HG03354 (cell line): Measurements from ENCODE around the gene BORCS8.
A peak's percentile ranks its signal among the peaks of the same experiment; 100 is the strongest.

Experiments
- ATAC-seq: cut with Tn5 transposase; IDR thresholded peaks from one replicate; pipeline ENCODE4 v1.9.1; 2021; ENCODE audit warnings: mild to moderate bottlenecking; ENCODE audit not compliant: unreplicated experiment, poor library complexity, severe bottlenecking

BORCS8 gene

DNA sequence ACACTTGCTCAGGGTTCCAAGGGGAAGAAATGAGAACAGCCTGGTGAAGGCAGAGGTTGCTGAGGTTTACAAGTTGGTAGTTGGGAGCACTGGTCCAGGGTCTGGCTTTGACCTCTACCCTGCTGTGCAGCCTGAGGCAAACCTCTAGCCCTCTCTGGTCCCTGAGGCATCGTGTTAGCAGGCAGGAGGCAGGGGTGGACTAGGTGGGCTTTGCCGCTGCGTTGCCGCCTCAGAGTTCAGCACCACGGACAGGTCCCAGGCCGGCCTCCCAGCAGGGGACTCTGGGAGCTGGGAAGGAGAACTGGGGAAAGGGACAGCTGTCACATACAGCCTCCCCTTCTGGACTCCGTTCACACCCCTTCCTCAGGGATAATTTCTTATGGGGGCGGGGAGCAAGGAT is 22.9 kb upstream of the BORCS8 start:
- no peak for ATAC-seq

DNA sequence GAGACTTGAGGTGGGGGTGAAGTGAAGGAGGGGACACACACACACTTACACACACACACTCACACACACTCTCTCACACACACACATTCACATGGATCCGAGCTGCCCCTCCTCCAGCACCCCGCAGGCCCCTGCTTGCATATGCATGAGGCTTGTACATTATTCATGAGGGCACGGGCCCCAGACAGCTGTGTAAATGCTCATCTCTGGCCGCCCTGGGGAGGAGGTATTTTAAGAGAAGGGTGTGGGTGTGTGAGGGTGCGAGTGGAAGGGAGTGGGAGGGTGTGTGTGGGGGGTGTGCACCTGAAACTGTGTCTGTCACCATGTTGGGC is 22.2 kb upstream of the BORCS8 start:
- no peak for ATAC-seq

DNA sequence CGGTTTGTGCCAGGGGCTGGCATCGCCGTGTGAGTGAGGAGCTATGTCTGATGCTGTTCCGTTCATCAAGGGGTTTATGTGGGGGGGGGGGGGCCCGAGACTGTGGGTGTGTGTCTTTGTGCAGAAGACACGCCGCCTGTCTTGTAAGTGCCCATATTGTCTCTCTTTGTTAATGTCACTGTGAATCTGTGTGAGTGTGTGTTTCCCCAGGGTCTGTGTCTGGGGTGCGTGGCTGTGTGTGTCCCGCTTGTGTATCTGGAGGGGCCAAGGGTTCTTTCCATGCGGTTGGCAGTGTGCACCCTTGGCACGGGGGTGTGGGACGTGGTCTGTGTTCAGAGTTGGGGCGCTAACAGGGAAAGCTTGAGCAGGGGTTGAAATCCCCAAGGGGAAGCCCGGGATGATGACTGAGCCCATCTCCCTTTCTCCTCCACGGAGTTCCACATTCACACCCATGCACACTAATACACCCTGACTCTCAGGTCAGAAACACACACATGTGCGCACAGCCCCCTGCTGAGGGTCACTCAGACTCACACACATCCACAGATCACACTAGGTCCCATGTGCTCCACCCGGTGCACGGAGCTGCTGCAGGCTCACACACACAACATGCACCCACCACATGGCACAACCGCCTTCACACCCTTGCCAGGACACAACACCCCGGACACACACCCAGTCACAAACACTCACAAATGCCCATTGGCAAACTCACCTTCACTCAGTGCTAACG is 21.6 kb upstream of the BORCS8 start:
- ATAC-seq = no peak

DNA sequence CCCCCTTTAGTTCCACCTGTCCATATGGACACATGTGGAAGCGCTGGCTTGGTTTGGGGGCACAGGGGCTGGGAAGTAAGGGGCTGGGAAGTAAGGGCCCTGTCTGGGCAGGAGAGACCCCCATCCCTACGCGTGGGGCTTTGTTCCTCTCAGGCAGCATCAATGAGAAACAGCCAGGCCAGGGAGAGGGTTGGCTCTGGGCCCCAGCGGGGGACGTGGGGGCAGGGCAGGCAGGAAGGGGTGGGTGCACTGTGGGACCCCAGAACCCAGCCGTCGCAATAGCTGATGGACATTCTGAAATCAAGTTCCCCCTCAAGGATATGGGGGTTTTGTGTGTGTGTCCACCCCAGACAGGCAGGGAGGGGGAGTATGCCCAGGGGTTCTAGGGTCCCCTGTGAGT is 21.0 kb upstream of the BORCS8 start:
- ATAC-seq = no peak

DNA sequence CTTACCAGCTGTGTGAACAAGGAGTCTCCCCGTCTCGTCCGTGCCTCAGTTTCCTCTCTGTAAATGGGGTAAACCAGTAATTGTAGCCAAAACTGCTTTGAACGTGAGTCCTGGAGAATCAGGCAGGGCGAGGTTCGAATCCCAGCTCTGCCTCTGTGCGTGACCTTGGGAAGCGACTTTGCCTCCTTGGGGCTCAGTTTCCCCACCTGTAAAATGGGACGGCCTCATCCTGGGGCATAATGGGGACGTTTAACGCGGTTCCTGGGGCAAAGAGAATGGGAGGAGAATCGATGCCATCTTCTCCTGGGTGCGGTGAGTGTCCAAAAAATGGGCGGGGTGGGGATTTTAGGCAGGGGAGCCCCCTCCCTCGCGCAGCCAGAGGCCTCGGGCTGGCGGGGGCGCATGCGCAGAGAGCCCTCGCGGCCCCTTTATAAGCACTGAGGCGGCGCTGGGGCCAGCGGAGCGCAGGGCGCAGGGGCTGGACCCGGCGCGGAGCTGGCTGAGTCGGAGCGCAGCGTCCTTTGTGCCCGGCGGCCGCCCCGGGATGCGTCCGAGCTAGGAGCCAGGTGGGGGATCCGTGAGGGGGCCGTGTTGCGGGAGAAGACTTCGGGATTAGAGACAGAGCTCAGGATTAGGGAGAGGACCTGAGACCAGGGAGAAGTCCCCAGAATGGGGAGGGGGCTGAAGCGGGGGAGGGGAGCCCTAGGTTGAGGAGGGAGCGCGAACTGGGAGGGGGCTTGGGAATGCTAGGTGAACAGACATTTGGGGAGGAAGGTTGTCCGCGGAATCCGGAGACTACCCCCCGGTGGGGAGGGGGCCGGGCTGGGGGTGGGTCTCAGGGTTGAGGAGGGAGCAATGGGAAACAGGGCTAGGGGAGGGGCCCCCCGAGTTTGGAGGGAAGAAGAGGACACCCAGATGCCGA is 19.8 kb upstream of the BORCS8 start, which contains the start of gene NCAN:
NCAN (plus strand) TSS at position 460 of the 922 bp plus-strand sequence. CDS start 4,996 bp downstream, outside the sequence.
- no peak for ATAC-seq

DNA sequence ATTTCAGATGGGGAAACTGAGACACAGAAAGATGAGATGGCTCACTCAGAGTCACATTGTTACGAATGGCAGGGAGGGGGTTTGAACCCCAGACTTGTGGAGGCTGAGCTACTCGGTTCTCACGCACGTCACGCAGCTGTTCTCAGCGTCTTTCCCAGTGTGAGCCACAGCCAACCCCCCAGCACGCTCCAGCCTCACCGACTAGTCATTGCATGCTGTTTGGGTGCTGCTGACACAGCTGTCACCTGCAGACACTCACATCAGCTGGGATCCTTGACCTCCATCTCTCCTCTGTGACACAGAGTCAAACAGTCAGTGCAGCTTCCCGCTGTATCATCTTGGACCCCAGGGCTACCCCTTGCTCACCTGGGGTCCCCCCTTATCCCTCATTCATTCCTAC is 17.4 kb upstream of the BORCS8 start:
- no peak for ATAC-seq

GRCh38 chr19:19207637-19208572 is 16.0 kb upstream of the BORCS8 start:
- ATAC-seq = no peak

GRCh38 chr19:19206938-19207337 is 15.0 kb upstream of the BORCS8 start:
- ATAC-seq = no peak

GRCh38 chr19:19205416-19206410 is 13.8 kb upstream of the BORCS8 start:
- no peak for ATAC-seq

GRCh38 chr19:19204181-19204580 is 12.2 kb upstream of the BORCS8 start:
- ATAC-seq = no peak

- peak; percentile 74 for ATAC-seq
These were observed 11.3 kb upstream of the BORCS8 start, which contains the start of gene NR2C2AP for GRCh38 chr19:19203012-19203856. TSS of gene NR2C2AP (minus strand) at chr19:19203414. CDS start at chr19:19203060, 354 bp downstream.

DNA sequence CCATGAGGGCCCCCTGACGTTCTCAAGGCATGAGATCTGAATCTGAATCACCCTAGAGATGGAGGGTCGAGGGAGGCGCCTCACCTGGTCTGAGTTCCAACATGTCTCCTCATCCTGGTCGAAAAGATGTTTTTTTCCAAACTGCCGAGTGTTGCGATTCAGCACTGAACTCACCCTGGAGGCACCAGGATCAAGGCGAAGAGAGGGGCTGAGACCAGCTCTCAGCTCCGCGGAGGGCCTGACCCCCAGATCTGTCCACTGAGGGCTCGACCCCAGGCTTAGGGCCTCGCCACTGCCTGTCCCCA is 10.7 kb upstream of the BORCS8 start:
- peak; percentile 17 for ATAC-seq

DNA sequence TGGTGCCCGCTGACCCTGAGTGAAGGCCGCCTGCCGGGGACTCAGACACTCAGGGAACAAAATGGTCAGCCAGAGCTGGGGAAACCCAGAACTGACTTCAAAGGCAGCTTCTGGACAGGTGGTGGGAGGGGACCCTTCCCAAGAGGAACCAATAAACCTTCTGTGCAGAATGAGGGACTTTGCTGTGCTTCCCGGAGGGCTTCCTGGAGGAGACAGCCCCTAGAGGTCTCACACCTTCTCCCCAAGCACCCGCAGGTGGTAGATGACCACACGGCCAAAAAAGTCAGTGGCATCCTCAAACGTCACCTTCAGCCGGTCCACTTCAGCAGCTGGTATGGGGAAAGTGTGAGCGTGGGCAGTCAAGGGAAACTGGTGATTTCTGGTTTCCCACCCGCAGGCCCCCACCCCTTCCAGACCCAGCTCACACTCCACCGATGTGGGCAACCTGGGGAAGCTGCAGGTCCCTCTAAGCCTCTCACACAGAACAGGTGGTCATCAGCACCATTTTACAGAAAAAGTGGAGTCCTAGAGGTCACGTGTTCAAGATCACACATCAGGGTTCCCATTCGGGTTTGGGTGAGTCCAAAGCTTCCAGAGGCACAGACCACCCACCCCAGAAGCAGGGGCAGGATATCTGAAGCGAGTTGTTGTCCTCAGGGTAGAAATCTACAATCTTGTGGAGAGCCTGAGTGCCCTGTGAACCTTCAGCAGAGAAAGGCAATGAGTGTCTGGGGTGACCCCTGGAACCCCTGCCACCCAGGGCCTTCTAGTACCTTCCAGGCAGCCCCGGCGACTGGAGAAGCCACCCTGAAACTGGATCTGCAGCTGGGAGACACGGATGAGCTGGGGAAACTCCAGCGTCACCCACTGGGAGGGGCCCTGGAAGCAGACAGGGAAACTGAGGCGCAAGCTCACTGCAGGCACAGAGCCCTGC is 10.0 kb upstream of the BORCS8 start:
- ATAC-seq = no peak

- ATAC-seq = no peak
These were observed 2.0 kb upstream of the BORCS8 start for GRCh38 chr19:19193926-19194325.

DNA sequence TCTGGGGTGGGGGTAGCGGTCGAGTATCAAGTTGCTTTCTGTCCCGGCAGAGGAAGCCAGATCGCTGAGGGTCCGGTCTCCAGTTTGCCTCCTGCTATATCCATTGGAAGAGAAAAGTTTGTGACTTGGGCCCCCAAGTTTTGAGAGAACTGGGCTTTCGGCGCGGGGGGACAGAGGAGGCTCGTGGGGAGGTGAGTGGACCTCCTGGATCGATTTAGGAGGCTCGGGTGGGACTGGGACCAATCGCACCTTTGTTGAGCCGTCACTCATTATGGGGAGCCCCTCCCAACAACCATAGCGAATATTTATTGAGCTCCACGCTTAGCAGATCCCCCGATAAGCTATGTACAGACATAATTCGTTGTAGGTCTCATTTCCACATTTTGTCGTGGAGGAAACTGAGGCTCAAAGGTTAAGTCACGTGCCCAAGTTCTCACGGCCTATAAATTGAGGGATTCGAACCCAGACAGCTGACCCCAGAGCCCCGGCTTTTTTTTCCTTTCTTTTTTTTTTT is 1.0 kb upstream of the BORCS8 start:
- peak; percentile 1 for ATAC-seq

DNA sequence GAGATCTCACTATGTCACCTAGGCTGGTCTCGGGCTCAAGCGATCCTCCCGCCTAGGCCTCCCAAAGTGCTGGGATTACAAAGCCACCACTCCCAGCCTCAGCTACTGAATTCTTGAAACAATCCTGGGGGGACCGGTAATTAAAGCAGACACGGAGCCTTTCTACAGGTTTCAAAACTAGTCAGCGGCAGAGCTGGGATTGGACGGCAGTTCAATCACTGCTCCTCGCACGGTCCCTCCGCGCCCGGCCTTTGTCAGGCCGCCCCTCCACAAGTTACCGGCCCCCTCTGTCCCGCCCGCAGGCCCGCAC is 229 bp downstream of the BORCS8 start:
- peak; percentile 13 for ATAC-seq

DNA sequence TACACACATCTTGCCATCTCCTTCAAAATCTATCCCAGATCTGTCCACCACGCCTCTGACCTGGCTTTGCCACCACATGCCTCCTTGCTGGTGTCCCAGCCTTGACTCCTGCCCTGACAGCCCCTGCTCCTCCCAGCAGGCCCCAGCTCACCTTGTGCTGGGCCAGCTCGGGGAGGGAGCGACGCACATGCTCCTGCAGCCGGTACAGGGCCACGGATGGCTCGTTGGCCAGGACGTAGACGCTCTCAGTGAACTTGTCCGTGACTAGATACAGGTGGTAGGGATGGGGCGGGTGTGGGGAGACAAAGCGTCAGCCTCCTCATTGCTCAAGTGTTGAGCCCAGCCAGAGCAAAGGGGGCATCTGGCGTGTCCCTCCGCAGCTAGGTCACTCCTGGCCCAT is 5.2 kb downstream of the BORCS8 start:
- ATAC-seq = no peak
